NCI-H187 treated with DMSO at 0.1 percent for 48 hours (cell line): Measurements from ENCODE around the gene RNFT2.
A peak's percentile ranks its signal among the peaks of the same experiment; 100 is the strongest.
"Not testable (repeated sequence)": the region's sequence is repeated elsewhere in the genome, so short reads cannot be mapped to it uniquely, and the experiment has no call there.

Experiments used
- DNase-seq: peaks from one replicate; lab custom pipeline; 2025; lab: John Stamatoyannopoulos, UW

RNFT2 gene

DNA sequence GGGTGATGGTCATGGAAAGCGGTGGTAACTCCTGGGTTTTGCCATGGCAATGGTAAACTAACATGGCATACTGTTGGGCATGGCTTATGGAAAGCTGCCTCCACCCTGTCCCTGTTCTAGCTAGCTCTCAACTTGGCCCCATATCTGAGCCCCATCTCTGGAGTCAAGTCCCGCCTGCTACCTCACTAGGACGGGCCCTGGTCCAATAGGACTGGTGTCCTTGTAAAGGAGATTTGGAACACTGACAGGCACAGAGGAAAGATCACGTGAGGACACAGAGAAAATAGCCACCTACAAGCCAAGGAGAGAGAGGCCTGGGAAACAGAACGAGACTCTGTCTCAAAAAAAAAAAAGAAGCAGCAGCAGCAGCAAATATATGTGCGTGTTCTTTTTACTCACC, 59.8 kb downstream of the RNFT2 start:
- no peak for DNase-seq

DNA sequence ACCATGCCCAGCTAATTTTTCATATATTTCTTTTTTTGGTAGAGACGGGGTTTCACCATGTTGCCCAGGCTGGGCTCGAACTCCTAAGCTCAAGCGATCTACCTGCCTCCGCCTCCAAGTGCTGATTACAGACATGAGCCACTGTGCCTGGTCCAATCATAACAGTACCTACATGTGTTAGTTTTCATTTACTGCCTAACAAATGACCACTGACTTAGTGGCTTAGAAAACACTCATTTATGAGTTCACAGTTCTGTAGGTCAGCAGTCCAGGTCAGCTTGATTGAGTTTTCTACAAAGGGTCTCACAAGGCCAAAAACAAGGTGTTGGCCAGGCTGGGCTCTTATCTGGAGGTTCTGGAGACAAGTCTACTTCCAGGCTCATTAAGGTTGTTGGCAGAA, 60.6 kb downstream of the RNFT2 start:
- DNase-seq, result no peak

DNA sequence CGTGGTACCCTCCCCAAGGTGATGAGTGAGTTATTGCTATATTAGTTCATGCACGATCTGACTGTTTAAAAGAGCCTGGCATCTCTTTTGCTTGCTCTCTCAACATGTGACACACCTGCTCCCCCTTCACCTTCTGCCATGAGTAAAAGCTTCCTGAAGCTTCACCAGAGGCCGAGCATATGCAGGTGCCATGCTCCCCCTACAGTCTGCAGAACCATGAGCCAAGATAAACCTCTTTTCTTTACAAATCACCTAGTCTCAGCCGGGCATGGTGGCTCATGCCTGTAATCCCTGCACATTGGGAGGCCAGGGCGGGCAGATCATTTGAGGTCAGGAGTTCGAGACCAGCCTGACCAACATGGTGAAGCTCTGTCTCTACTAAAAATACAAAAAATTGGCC, 61.8 kb downstream of the RNFT2 start:
- no peak for DNase-seq

DNA sequence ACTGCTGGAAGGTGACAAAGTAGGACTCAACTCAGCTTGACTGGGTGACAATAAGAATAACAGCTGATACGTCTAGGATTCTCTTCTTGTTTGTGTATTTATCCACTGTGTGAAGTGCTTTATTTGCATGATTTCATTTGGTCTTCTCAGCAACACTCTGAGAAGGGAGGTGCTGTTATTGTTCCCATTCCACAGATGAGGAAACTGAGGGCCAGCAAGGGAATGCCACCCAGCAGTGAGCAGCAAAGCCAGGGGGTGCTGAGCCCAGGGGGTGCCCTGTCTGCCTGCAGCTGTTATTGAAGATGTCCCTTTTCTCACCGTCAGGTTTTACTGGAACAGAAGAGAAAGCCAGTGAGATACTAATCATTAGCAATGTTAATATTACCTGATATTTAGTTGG, 62.8 kb downstream of the RNFT2 start:
- no peak for DNase-seq

DNA sequence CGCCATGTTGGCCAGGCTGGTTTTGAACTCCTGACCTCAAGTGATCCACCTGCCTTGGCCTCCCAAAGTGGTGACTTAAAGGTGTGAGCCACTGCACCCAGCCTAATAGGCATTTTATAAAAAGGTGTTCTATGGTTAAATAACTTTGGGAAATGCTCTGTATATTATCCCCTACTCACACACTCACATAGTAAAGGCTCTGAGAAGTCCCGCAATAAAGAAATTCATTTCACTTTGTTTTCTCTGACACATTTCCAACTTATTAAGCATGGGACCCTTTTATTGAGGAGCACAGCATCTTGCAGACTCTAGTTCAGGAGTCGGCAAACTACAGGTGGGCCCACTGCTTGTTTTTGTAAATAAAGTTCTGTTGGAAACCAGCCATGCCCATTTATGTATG, 63.9 kb downstream of the RNFT2 start:
- no peak for DNase-seq

DNA sequence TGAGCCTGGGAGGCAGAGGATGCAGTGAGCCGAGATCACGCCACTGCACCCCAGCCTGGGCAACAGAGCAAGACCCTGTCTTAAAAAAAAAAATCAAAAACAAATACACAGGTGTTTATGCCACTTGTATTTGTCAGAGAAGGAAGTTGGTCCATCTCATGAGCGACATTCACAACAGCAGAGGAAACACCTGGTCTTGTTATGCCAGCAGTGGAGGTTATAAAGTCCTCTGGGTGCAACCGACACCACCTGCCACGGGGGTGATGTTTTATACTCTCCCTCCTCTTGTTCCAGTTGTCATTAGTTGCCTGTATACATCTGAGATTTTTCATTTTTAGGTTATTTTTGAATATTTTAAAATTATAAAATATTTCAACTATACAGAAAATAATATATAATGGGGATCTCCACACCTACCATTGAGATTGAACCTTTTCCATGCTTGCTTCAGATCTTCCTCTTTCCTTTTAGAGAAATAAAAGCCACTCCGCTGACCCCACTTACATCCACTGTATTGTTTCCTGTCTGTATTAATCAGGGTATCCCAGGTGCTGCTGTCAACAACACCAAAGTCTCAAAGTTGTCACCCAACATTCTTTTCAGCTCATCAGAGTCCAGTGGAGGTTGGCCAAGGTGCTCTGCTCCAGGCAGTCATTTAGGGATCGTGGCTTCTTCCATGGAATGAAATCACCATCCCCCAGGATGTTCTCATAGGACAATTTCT, 65.1 kb downstream of the RNFT2 start:
- DNase-seq, result no peak

DNA sequence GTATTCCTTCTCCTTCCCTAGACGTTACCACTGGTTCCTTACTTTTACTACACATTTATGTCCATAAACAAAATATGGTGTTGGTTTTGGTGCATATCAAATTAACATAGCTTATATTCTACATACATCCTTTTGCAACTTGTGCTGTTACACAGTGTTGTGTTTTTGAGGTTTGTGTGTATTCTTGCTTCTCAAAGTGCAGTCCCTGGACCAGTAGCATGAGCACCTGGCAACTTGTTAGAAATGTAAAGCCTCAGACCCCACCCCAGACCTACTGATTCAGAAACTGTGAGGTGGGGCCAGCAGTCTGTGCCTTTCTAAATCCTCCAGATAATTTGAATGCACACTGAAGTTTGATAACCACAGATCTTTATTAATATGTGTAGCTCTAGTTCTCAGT, 65.9 kb downstream of the RNFT2 start:
- no peak for DNase-seq

DNA sequence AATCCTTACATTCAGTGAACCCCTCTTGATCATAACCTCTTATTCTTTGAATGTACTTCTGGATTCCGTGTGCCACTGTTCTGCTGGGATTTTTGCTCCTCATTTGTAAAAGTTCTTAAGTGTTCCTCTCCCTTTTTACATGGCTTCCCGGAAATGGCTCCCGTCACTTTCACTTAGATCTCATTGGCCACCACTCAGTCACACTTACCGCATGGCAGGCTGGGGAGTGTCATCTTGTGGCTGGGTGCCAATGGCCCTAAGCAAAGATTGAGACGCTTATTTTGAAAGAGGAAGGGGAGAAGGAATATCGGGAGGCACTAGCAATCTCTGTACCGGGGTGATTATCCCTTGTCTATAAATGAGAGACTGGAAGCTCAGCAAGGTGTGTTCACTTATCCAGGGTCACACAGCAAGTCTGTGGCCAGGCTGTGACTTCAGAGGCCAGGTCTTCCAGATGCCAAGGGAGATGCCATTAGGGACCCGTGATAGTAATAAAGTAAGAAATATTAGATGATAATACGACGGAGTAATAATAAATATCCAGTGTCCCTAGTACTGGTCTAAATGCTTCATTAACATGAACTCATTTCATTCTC, 68.8 kb downstream of the RNFT2 start:
- no peak for DNase-seq

DNA sequence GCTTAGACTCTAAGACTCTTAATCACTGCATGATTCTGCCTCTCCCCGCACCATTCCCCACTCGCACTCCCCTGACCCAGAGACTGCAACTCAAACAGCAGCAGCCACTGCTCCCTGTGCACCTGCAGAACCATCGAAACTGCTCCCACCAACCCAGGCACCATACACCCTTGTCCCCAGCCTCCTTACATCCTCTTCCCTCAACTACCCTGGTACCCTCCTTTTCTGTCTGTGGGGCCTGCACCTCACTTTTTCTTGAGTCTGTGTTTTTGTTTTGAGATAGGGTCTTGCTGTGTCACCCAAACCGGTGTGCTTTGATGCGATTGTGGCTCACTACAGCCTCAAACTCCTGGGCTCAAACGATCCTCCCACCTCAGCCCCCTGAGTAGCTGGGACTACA, 69.4 kb downstream of the RNFT2 start:
- no peak for DNase-seq

DNA sequence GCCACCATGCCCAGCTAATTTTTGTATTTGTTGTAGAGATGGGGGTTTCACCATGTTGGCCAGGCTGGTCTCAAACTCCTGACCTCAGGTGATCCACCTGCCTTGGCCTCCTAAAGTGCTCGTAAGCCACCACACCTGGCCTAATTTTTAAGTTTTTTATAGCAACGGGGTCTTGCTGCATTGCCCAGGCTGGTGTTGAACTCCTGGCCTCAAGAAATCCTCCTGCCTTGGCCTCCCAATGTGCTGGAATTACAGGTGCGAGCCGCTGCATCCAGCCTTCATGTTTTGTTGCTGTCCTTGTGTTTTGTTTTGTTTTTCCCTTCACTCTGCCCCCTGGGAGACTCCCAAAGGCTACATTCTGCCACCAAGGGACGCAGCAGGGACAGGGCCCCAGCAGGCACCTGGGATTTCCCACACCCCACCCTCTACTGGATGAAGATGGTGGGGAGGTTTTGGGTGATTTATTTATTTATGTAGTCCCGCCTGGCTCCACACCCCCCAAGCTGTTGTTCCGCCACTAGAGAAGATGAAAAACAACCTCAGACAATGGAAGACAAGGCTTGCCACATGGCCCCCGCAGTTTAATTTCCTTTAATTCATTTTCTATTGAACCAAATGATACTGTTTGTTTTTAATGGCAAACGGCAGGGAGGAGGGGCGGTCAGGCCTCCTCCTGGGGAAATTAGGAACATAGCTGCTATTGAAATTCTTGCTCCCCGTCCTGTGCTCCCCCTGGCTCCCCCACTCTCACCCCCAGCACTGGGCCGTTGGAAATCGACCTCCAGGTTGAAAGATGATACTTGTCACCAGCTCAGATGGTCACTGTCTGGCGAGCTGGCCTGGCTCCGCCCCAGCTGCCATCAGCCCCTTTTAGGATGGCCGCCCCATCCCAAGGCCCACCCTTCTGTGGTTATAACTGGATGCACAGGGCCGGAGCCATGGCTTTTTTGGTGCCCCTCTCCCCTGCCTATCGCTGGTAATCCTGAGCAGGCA, 70.3 kb downstream of the RNFT2 start:
- DNase-seq, result no peak

DNA sequence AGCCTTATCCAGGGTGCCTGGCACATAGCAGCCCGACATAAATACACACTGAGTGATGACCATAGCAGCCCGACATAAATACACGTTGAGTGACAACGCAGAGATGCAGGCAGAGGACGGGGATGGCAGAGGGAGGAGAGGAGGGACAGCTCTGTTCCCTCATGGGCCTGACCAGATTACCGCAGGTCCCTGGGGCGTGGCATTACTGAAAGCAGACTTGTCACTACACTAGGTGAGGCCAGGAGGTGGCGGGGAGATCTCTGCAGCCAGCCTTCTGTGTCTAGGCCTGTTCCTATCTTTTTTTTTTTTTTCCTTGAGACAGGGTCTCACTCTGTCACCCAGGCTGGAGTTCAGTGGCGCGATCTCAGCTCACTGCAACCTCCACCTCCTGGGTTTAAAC, 74.1 kb downstream of the RNFT2 start:
- no peak for DNase-seq

DNA sequence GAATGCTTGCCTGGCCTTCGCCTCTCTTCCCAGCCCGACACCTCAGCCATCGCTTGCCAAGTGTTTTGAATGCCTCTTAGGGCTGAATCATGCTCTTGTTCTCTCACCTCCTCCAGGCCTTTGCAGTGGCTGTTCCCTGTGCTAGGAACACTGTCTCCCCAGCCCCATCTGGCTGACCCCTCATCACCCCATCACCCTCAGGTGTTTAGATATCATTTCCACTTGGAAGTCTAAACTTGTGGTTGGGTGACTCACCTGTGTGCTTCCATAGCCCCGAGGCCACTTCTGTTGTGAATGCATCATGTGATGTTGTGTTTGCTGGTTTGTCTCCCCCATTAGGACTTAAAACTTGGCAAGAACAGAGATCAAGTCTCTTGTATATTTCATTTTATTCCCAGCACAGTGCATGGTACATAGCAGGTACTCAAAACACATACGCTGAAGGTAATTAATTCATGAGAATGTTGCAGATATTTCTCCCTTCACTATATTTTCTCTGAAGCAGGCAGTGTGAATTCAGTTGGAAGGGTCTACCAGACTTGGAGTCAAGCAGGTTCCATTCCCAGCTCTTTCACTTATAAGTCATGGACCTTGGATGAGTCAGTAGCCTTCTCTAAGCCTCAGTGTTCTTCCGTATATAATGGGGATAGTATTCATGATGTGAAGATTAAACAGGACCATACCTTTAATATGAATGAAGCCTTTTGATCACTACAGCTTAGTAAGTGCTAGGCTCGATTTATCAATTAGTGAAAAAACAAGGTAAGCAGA, 75.3 kb downstream of the RNFT2 start:
- no peak for DNase-seq

DNA sequence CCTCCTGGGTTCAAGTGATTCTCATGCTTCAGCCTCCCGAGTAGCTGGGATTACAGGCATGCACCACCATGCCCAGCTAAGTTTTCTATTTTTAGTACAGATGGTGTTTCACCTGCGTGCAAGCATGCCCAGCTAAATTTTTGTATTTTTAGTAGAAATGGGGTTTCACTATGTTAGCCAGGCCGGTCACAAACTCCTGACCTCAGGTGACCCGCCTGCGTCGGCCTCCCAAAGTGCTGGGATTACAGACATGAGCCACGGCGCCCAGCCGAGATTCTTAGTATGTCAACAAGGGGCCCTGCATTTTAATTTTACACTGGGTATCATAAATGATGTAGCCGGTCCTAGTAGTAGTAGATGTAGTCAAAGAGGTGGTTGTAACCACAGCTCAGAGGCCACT, 76.7 kb downstream of the RNFT2 start:
- DNase-seq, result not testable (repeated sequence)

DNA sequence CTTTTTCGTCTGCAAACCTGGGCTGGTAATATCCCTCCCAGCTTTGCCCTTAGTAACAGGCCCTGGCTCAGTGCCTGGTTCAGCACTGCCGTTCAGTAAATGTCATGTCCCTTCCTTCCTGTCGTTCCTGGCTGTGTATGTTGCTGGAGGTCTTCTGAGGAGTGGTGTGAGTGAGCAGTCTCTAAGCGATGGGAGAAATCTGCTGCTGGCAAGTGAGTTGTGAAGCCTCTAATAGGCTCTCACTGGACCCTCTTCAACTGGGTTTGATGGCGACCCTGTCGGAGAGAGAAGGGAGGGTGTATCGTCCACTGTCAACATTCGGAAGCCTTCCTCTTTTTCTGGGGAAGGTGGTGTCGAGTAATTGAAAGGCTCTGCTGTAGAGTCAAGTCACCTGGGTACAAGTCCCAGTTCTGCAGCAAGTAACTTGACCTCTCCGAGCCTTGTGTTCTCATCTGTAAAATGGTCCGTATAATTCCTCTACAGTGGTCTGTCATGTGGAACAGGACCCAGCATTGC, 80.3 kb downstream of the RNFT2 start:
- no peak for DNase-seq

DNA sequence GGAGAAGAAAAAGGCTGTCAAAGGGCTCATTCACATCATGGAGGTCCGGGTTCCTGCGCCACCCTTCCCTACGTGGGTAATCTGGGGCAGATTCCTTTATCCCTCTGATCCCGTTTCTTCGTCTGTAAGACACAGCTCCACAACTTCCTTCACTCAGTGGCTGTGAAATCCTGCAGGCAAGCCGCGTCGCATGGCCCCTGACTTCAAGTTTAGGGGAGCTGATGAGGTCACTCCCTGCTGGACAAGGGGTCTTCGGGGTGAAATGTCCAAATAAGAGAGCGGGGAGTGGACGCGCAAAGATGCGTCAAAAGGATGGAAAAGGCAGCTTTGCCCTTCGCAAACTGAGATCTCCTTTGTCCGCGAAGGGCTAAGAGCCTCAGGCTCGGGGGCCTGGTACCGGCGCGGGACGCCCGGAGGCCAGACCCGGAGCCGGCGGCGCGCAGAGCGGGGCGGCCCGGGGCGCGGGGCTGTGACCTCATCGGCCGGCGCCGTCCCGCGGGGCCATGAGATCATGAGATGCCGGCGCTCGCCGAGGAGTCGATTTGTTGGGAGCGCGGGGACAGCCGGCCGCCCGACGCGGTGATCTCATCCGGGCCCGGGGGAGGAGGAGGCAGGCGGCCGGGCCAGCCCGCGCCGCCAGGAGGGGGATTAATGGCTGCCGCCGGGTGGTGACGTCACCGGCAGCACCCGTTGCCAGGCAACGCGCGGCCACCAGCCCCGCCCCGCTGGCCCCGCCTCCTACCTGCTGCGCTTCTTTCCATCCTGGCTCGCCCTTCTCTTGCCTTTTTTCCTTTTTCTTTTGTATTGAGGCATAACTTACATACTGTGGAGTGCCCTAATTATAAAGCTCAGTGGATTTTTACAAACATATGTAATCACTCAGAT, 81.1 kb downstream of the RNFT2 start:
- DNase-seq, result peak; percentile 81

DNA sequence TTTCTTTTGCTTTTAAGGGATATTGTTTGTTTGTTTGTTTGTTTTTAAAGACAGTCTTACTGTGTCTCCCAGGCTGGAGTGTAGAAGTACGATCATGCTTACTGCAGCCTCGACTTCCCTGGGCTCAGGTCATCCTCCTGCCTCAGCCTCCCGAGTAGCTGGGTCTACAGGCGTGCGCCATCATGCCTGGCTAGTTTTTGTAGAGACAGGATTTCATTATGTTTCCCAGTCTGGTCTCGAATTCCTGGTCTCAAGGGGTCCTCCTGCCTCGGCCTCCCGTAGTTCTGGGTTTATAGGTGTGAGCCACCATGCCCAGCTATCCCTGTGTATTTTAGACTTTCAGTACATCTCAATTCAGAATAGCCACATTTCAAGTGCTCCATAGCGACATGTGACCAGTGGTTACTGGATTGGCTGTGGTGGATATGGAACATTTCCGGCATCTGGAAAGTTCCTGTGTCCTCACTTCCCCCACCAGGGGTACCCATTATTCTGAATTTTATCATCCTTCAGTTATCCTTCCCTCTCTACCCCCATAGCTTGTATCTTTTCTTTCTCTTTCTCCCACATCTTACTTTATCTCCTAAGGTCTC, 82.0 kb downstream of the RNFT2 start:
- no peak for DNase-seq

DNA sequence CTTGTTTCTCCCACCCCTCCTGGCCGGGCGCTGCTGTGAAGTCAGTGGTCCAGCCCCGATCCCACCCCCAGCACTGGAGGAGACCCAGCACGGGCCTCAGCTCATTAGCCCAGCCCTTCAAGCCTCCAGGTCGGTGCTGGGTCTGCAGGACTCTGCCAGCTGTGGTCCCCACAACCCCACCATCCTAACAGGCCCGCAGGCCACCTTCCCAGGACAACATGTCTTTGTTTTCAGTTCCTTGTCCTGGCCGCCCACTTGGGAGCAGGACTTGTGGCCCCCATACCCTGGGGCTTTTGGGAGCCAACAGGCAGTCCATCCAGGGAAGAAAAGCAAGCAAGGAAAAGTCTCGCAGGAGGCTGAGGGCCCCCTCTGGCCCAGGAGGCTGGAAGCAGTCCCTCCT, 83.2 kb downstream of the RNFT2 start:
- no peak for DNase-seq

DNA sequence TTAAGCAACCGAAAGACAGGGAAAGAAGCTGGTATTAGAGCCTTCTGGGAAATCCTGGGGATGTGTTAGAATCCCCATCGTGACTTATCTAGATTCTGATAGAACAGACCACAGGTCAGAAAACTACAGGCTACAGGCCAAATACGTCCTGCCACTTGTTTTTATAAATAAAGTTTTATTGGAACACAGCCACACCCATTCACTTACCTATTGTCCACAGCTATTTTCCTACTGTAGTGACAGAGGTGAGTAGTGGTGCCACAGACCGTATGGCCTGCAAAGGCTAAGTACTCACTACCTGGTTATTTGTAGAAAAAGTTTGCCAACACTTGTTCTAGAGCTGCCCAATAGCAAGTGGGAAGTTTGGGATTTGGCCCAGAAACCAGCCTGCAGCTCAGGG, 89.3 kb downstream of the RNFT2 start:
- DNase-seq, result no peak

DNA sequence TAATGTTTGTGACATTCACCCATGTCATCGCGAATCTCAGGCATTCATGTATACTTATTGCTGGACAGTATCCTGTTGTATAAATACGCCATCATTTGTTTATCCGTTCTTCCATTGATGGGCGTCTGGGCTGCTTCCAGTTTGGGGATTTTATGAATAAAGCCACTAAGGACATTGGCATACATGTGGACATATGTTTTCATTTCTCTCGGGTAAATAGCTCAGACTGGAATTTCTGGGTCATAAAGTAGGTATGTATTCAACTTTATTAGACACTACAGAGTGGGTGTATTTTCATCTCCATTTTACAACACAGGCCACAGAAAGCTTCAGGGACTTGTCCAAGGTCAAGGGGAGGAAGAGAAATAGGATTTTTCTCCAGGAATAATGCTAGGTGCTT, 94.2 kb downstream of the RNFT2 start:
- no peak for DNase-seq

DNA sequence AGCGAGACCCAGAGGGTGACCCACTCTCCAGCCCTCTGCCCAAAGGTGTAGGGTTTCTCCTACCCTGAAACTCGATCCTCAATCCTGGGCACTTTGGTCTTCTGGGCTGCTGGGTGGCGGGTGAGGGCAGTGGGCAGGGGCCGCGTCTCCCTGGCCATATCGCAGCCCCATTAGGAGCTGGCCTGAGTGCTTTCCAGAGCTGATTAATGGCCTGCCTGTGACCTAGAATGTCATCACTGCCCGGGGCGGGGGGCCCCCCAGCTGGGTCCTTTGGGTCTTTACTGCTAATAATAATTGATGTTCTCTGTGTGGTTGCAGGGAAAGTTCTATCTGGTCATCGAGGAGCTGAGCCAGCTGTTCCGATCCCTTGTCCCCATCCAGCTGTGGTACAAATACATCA, 95.4 kb downstream of the RNFT2 start:
- no peak for DNase-seq

DNA sequence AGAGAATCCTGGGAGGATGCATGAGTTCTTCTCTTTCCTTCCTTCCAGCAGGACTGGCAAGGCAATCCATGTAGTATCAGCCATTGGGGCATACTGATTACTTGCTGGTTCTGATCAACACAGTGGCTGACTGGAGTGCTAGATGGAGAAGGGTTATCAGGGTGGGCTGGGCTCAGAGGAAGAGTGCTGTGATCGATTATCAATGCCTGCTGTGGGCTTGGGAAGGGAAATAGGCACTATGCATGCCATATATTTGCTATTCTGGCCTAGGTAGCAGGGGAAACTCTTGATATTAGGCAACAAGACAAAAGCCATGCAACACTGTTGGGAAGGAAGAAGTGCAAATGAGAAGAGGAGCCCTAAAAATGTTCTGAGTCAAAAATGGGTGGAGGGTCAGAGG, 97.4 kb downstream of the RNFT2 start:
- DNase-seq, result no peak
